ENCODE data around the gene NRAS. TPM values are rescaled to one million over a fixed set of nuclear protein-coding genes. Genes with fewer than 3 reads are reported as not detected.

The NRAS gene
- total and polyA plus RNA-seq, 2 donors (not counting 1 experiment from before 2014, with no cell fraction given): 31.0 to 62.3 TPM

GRCh38 chr1:114666954-114667353 is 49.6 kb downstream of the NRAS start:
- Histone ChIP-seq H3K4me1 (ENCODE audit: control insufficient read depth, extremely low read depth, insufficient read depth, low read length) (peaks cover 3% of the 10 kb centered on the region), H3K9me3 (ENCODE audit: control insufficient read depth, insufficient read depth, low read depth, low read length) (no peaks in the 10 kb centered on the region), H3K27me3 (ENCODE audit: control insufficient read depth, insufficient read depth, low read length) (no peaks in the 10 kb centered on the region), H2AFZ (ENCODE audit: low read length) (no peak overlapping the region), H3K4me2 (ENCODE audit: extremely low read depth, insufficient read depth, low read length) (no peak overlapping the region), H3K9ac (ENCODE audit: insufficient read depth, low read length) (no peak overlapping the region), H3K27ac (ENCODE audit: insufficient read depth, low read length) (no peak overlapping the region), H4K20me1 (ENCODE audit: control insufficient read depth, extremely low read depth, insufficient read depth, low read length) (no peaks in the 10 kb centered on the region), H3K36me3 (ENCODE audit: control insufficient read depth, insufficient read depth, low read length) (no peaks in the 10 kb centered on the region), H3K4me3 (replicated peaks in 1 of 4; ENCODE audit: control extremely low read depth in 1 of 4, insufficient read depth in 1 of 4, low read depth in 3 of 4, low read length in 4 of 4) (no peak overlapping the region), H3K79me2 (ENCODE audit: control insufficient read depth, insufficient read depth, low read length) (no peaks in the 10 kb centered on the region)
- no peak for DNase-seq (ENCODE audit: low read depth in 2 of 2)
- no peak for TF ChIP-seq EZH2 (IDR thresholded peaks at IDR 0.05; ENCODE audit: low read length, missing control alignments)
- TF ChIP-seq, protein P1, sequence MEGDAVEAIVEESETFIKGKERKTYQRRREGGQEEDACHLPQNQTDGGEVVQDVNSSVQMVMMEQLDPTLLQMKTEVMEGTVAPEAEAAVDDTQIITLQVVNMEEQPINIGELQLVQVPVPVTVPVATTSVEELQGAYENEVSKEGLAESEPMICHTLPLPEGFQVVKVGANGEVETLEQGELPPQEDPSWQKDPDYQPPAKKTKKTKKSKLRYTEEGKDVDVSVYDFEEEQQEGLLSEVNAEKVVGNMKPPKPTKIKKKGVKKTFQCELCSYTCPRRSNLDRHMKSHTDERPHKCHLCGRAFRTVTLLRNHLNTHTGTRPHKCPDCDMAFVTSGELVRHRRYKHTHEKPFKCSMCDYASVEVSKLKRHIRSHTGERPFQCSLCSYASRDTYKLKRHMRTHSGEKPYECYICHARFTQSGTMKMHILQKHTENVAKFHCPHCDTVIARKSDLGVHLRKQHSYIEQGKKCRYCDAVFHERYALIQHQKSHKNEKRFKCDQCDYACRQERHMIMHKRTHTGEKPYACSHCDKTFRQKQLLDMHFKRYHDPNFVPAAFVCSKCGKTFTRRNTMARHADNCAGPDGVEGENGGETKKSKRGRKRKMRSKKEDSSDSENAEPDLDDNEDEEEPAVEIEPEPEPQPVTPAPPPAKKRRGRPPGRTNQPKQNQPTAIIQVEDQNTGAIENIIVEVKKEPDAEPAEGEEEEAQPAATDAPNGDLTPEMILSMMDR (conservative IDR thresholded peaks at IDR 0.05 in 1 of 2, IDR thresholded peaks at IDR 0.05 in 1 of 2; ENCODE audit: low read depth in 1 of 2, low read length in 2 of 2): no peak

DNA sequence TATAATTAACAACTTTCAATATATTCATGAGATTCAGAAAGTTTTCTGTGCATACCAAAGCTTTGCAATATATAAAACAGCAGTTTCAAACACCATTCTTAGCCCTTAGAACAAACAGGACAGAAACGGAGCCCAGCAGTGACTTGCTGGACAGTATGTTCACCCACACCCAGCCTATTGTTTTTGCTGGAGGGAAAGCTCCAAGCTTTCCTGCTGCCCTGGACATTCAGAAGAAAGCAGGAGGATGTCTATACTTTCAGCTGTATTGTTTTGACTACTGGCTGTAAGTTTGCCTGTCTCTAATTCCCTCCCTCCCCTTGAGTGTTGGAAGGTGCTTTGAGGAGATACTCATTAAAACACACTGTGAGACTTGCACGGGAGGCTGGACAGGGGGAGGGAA is 56.3 kb downstream of the NRAS start:
- Histone ChIP-seq H3K4me3 (replicated peaks in 1 of 4; ENCODE audit: control extremely low read depth in 1 of 4, insufficient read depth in 1 of 4, low read depth in 3 of 4, low read length in 4 of 4) (no peak overlapping the region), H3K36me3 (ENCODE audit: control insufficient read depth, insufficient read depth, low read length) (no peaks in the 10 kb centered on the region), H3K9me3 (ENCODE audit: control insufficient read depth, insufficient read depth, low read depth, low read length) (no peaks in the 10 kb centered on the region), H4K20me1 (ENCODE audit: control insufficient read depth, extremely low read depth, insufficient read depth, low read length) (no peaks in the 10 kb centered on the region), H3K9ac (ENCODE audit: insufficient read depth, low read length) (no peak overlapping the region), H3K4me2 (ENCODE audit: extremely low read depth, insufficient read depth, low read length) (no peak overlapping the region), H3K27ac (ENCODE audit: insufficient read depth, low read length) (no peak overlapping the region), H3K4me1 (ENCODE audit: control insufficient read depth, extremely low read depth, insufficient read depth, low read length) (no peaks in the 10 kb centered on the region), H2AFZ (ENCODE audit: low read length) (no peak overlapping the region), H3K27me3 (ENCODE audit: control insufficient read depth, insufficient read depth, low read length) (no peaks in the 10 kb centered on the region), H3K79me2 (ENCODE audit: control insufficient read depth, insufficient read depth, low read length) (no peaks in the 10 kb centered on the region)
- TF ChIP-seq, protein P1 (conservative IDR thresholded peaks at IDR 0.05 in 1 of 2, IDR thresholded peaks at IDR 0.05 in 1 of 2; ENCODE audit: low read depth in 1 of 2, low read length in 2 of 2): no peak
- TF ChIP-seq EZH2 (IDR thresholded peaks at IDR 0.05; ENCODE audit: low read length, missing control alignments): no peak
- no peak for DNase-seq (ENCODE audit: low read depth in 2 of 2)

Other genes with a start within 250 kb of the NRAS start
- gene TRIM33, start 205.6 kb downstream of the NRAS start, total RNA-seq: 19.3 and 21.5 TPM in 2 replicates
- gene TRIM33, start 205.6 kb downstream of the NRAS start, polyA plus RNA-seq: 16.2 and 17.8 TPM in 2 replicates
- 45.4 and 49.8 TPM in 2 replicates for gene BCAS2, start 135.2 kb downstream of the NRAS start, total RNA-seq
- gene BCAS2, start 135.2 kb downstream of the NRAS start, polyA plus RNA-seq: 41.3 and 45.7 TPM in 2 replicates
- gene DENND2C, start 46.7 kb downstream of the NRAS start, total RNA-seq: 1.3 and 1.5 TPM in 2 replicates
- 1.5 and 1.7 TPM in 2 replicates for gene DENND2C, start 46.7 kb downstream of the NRAS start, polyA plus RNA-seq
- not detected in 2 replicates for gene AMPD1, start 21.2 kb downstream of the NRAS start, total RNA-seq
- not detected in 2 replicates for gene AMPD1, start 21.2 kb downstream of the NRAS start, polyA plus RNA-seq
- 915 and 1,392 TPM in 2 replicates for gene CSDE1, start 41.2 kb upstream of the NRAS start, total RNA-seq
- 332 and 374 TPM in 2 replicates for gene CSDE1, start 41.2 kb upstream of the NRAS start, polyA plus RNA-seq
- 69.5 and 87.8 TPM in 2 replicates for gene SIKE1, start 63.9 kb upstream of the NRAS start, total RNA-seq
- 31.2 and 48.8 TPM in 2 replicates for gene SIKE1, start 63.9 kb upstream of the NRAS start, polyA plus RNA-seq
- gene SYCP1, start 138.1 kb upstream of the NRAS start, total RNA-seq: not detected in 2 replicates
- not detected in 2 replicates for gene SYCP1, start 138.1 kb upstream of the NRAS start, polyA plus RNA-seq